ENCODE measurements around the gene AFAP1L1. TPM values are rescaled to one million over a fixed set of nuclear protein-coding genes. Genes with fewer than 3 reads are reported as not detected.

Gene AFAP1L1
- total and polyA plus RNA-seq, 2 donors (not counting 3 experiments of a cell fraction or from before 2014, with no cell fraction given): 7.9 to 73.2 TPM

DNA sequence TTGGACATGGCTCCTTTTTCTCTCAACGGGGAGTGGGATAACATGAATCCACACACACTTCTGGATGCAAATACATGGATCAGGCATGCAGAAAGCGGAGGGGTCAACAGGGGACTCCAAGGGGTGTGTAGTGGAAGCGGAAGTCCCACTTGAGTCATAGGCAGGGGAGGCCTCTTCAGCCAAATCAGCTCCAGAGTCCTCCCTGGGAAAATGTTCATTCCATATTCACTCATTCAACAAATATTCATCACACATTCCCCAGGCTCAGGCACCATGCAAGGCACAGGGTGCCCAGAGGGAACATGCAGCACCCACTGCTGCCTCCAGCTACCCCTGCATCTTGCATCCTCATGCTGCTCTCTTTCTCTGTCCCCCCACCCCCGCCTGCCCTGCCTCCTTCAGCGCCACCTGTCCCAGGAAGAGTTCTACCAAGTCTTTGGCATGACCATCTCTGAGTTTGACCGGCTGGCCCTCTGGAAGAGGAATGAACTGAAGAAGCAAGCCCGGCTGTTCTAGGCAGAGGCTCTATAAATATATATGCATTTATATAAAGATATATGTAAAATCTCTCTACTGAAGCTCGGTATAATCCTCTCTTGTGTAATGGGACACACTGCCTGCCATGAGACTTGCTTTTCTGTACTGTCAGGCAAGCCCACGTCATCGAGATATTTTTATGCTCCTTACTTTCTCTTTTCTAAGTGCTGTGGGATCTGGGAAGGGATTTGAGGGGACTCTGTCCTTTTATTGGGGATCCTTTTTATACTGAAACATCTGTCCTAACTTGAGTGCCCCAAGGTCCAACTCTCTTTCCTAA is 13.6 kb upstream of the AFAP1L1 start:
- no peak overlapping the region for H3K27ac ChIP-seq (ENCODE audit: insufficient read depth, low read depth, low read length)
- no peak overlapping the region for H2AFZ ChIP-seq (ENCODE audit: low read depth, low read length)
- no peak overlapping the region for H3K4me3 ChIP-seq (replicated peaks in 1 of 3; ENCODE audit: insufficient read depth in 1 of 3, low read depth in 1 of 3, low read length in 3 of 3)
- no peaks in the 10 kb centered on the region for H3K4me1 ChIP-seq (ENCODE audit: control insufficient read depth, extremely low read depth, insufficient read depth, low read length)
- no peaks in the 10 kb centered on the region for H3K9me1 ChIP-seq (replicated peaks; ENCODE audit: control insufficient read depth, extremely low read depth, insufficient read depth, low read length)
- no peaks in the 10 kb centered on the region for H3K27me3 ChIP-seq (ENCODE audit: control insufficient read depth in 2 of 2, insufficient read depth in 2 of 2, low read length in 2 of 2)
- intact Hi-C loops (cut with micrococcal nuclease) (no loop called here), dilution Hi-C loops (cut with MboI; ENCODE audit: extremely low pct_ligation_motif_present, low sequenced_read_pairs) (no loop called here)
- TF ChIP-seq MYC (IDR thresholded peaks at IDR 0.05; ENCODE audit: low read depth, low read length) (no peak), GATA2 (IDR thresholded peaks at IDR 0.05; ENCODE audit: insufficient read depth, insufficient read length, low read depth, low read length) (no peak), FOS (IDR thresholded peaks at IDR 0.05; ENCODE audit: borderline replicate concordance, insufficient read depth, low read length) (no peak), POLR2AphosphoS5 (IDR thresholded peaks at IDR 0.05; ENCODE audit: insufficient read depth, low read depth, low read length) (no peak)
- H3K9me3 ChIP-seq (replicated peaks; ENCODE audit: control insufficient read depth, insufficient read depth, low read length): no peaks in the 10 kb centered on the region
- no peak overlapping the region for H3K4me2 ChIP-seq (ENCODE audit: insufficient read depth, low read length)
- no peak overlapping the region for H3K9ac ChIP-seq (replicated peaks; ENCODE audit: extremely low read depth, insufficient read depth, low read length)
- no peak for FAIRE-seq
- no peaks in the 10 kb centered on the region for H4K20me1 ChIP-seq (replicated peaks; ENCODE audit: control insufficient read depth, extremely low read depth, insufficient read depth, low read length)
- no peak for DNase-seq (ENCODE audit: low read depth, low spot score)
- BruUV-seq (replicated peaks): no TSS peak
- POLR2A ChIA-PET: interaction anchor here (0.7 kb wide), 1 partner anchor 159 kb away, joined by 3 read pairs; no protein-coding TSS in a partner anchor
- no peaks in the 10 kb centered on the region for H3K79me2 ChIP-seq (ENCODE audit: control insufficient read depth, insufficient read depth, low read length)
- no peaks in the 10 kb centered on the region for H3K36me3 ChIP-seq (ENCODE audit: control insufficient read depth in 2 of 2, extremely low read depth in 1 of 2, insufficient read depth in 2 of 2, low read length in 2 of 2)
- CTCF ChIA-PET: interaction anchor here (1.0 to 2.2 kb wide), 2 partner anchors 7 to 11 kb away, joined by 3 to 10 read pairs; no protein-coding TSS in a partner anchor

DNA sequence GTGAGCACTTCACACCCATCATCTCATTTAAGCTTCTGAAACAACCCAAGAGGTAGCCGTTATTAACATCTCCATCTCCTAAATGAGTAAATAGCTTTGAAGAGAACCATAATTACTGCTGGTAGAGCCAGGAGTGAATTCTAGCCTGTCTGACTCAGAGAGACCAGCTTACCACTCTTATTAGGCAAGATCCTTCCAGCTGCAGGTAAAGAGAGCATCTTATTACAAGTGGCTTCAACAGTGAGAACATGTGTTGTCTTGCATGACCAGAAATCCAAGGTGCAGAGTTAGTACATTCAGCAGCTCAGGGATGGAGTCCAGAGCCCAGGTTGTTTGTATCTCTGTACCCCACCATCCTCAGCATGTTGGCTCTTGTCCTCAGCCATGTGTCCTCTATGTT is 10.9 kb upstream of the AFAP1L1 start:
- FAIRE-seq: no peak
- Histone ChIP-seq H3K4me1 (ENCODE audit: control insufficient read depth, extremely low read depth, insufficient read depth, low read length) (peaks cover 1% of the 10 kb centered on the region), H3K9me3 (replicated peaks; ENCODE audit: control insufficient read depth, insufficient read depth, low read length) (no peaks in the 10 kb centered on the region), H2AFZ (ENCODE audit: low read depth, low read length) (no peak overlapping the region), H3K4me3 (replicated peaks in 1 of 3; ENCODE audit: insufficient read depth in 1 of 3, low read depth in 1 of 3, low read length in 3 of 3) (no peak overlapping the region), H3K9me1 (replicated peaks; ENCODE audit: control insufficient read depth, extremely low read depth, insufficient read depth, low read length) (no peaks in the 10 kb centered on the region), H3K27ac (ENCODE audit: insufficient read depth, low read depth, low read length) (no peak overlapping the region), H3K9ac (replicated peaks; ENCODE audit: extremely low read depth, insufficient read depth, low read length) (no peak overlapping the region), H3K79me2 (ENCODE audit: control insufficient read depth, insufficient read depth, low read length) (no peaks in the 10 kb centered on the region), H3K27me3 (ENCODE audit: control insufficient read depth in 2 of 2, insufficient read depth in 2 of 2, low read length in 2 of 2) (peaks cover 0 to 1% of the 10 kb centered on the region in 2 experiments), H4K20me1 (replicated peaks; ENCODE audit: control insufficient read depth, extremely low read depth, insufficient read depth, low read length) (no peaks in the 10 kb centered on the region), H3K36me3 (ENCODE audit: control insufficient read depth in 2 of 2, extremely low read depth in 1 of 2, insufficient read depth in 2 of 2, low read length in 2 of 2) (no peaks in the 10 kb centered on the region), H3K4me2 (ENCODE audit: insufficient read depth, low read length) (no peak overlapping the region)
- TF ChIP-seq POLR2AphosphoS5 (IDR thresholded peaks at IDR 0.05; ENCODE audit: insufficient read depth, low read depth, low read length): no peak
- no peak for TF ChIP-seq GATA2 (IDR thresholded peaks at IDR 0.05; ENCODE audit: insufficient read depth, insufficient read length, low read depth, low read length)
- no peak for TF ChIP-seq FOS (IDR thresholded peaks at IDR 0.05; ENCODE audit: borderline replicate concordance, insufficient read depth, low read length)
- TF ChIP-seq, protein P1, sequence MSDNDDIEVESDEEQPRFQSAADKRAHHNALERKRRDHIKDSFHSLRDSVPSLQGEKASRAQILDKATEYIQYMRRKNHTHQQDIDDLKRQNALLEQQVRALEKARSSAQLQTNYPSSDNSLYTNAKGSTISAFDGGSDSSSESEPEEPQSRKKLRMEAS (IDR thresholded peaks at IDR 0.05; ENCODE audit: insufficient read depth, insufficient read length): no peak
- no peak for TF ChIP-seq POLR2A (IDR thresholded peaks at IDR 0.05; ENCODE audit: low read depth, low read length)
- TF ChIP-seq, protein P2, sequence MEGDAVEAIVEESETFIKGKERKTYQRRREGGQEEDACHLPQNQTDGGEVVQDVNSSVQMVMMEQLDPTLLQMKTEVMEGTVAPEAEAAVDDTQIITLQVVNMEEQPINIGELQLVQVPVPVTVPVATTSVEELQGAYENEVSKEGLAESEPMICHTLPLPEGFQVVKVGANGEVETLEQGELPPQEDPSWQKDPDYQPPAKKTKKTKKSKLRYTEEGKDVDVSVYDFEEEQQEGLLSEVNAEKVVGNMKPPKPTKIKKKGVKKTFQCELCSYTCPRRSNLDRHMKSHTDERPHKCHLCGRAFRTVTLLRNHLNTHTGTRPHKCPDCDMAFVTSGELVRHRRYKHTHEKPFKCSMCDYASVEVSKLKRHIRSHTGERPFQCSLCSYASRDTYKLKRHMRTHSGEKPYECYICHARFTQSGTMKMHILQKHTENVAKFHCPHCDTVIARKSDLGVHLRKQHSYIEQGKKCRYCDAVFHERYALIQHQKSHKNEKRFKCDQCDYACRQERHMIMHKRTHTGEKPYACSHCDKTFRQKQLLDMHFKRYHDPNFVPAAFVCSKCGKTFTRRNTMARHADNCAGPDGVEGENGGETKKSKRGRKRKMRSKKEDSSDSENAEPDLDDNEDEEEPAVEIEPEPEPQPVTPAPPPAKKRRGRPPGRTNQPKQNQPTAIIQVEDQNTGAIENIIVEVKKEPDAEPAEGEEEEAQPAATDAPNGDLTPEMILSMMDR (IDR thresholded peaks at IDR 0.05; ENCODE audit: extremely low read depth in 1 of 2, insufficient read depth in 1 of 2, low read depth in 1 of 2, low read length in 2 of 2): no peak
- no peak for TF ChIP-seq MYC (IDR thresholded peaks at IDR 0.05; ENCODE audit: low read depth, low read length)
- intact Hi-C loops (cut with micrococcal nuclease): no loop called here
- POLR2A ChIA-PET: no interaction called here
- DNase-seq (ENCODE audit: low read depth, low spot score): no peak
- BruUV-seq (replicated peaks): no TSS peak
- CTCF ChIA-PET: interaction anchor here (1.0 to 1.5 kb wide), 2 partner anchors 23 to 107 kb away, joined by 3 read pairs; no protein-coding TSS in a partner anchor
- dilution Hi-C loops (cut with MboI; ENCODE audit: extremely low pct_ligation_motif_present, low sequenced_read_pairs): no loop called here
